ENCODE measurements around the gene ANAPC10.

Gene ANAPC10

DNA sequence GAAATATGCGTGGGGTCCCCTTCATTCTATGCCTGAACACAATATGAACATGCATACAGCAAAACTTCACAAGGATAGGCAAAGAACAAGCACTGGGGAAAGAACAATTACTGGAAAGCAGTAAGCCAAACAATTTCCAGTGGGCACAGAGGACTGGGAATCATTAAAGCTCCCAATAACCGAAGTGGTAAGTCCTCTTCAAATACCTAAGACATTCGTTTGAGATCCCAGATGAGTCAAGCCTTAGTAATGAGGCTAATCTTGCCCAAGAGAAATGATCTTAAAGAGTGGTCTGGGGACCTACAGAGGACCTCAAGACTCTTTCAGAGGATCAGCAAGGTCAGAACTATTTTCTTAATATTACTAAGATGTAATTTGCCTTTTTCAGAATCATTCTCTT is 28.6 kb downstream of the ANAPC10 start:
- no peaks in the 10 kb centered on the region for H3K9me3 ChIP-seq (ENCODE audit: low read length)
- H3K27ac ChIP-seq (ENCODE audit: low read depth, low read length): no peak overlapping the region
- H3K4me1 ChIP-seq (ENCODE audit: insufficient read depth, low read length): no peaks in the 10 kb centered on the region
- no peaks in the 10 kb centered on the region for H3K36me3 ChIP-seq (ENCODE audit: insufficient read depth, low read length)
- no peak overlapping the region for H3K4me3 ChIP-seq (ENCODE audit: low read depth in 1 of 2, low read length in 2 of 2)
- no peaks in the 10 kb centered on the region for H3K27me3 ChIP-seq (ENCODE audit: control insufficient read depth in 1 of 2, insufficient read depth in 2 of 2, low read length in 2 of 2)
- no peak overlapping the region for H3K9ac ChIP-seq (ENCODE audit: low read length)

DNA sequence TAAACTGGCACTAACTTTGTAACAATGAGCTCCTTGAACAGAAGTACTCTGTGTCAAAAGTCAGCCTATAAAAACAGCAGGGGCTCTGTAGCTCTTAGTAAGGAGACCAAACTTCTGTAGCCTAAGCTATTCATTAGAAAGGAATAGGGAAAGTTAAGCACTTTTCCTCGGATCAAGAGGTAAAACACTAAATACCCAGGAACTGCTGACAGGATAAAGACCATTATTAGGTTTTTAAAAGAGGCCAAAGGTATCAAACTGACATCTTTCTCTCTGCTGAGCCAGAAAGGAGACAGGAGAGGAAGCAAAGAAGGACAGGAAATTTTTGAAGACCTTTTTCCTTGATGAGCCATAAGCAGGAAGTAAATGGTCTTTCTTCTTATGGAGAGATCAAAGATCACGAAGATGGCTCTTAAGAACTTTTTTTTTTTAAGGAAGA is 31.9 kb downstream of the ANAPC10 start:
- no peak overlapping the region for H3K4me3 ChIP-seq (ENCODE audit: low read depth in 1 of 2, low read length in 2 of 2)
- H3K9me3 ChIP-seq (ENCODE audit: low read length): no peaks in the 10 kb centered on the region
- H3K9ac ChIP-seq (ENCODE audit: low read length): no peak overlapping the region
- H3K4me1 ChIP-seq (ENCODE audit: insufficient read depth, low read length): peaks cover 2% of the 10 kb centered on the region
- H3K36me3 ChIP-seq (ENCODE audit: insufficient read depth, low read length): no peaks in the 10 kb centered on the region
- H3K27ac ChIP-seq (ENCODE audit: low read depth, low read length): no peak overlapping the region
- no peaks in the 10 kb centered on the region for H3K27me3 ChIP-seq (ENCODE audit: control insufficient read depth in 1 of 2, insufficient read depth in 2 of 2, low read length in 2 of 2)

GRCh38 chr4:145061318-145061920 is 36.6 kb downstream of the ANAPC10 start:
- no peaks in the 10 kb centered on the region for H3K27me3 ChIP-seq (ENCODE audit: control insufficient read depth in 1 of 2, insufficient read depth in 2 of 2, low read length in 2 of 2)
- H3K4me3 ChIP-seq (ENCODE audit: low read depth in 1 of 2, low read length in 2 of 2): no peak overlapping the region
- H3K36me3 ChIP-seq (ENCODE audit: insufficient read depth, low read length): no peaks in the 10 kb centered on the region
- H3K9me3 ChIP-seq (ENCODE audit: low read length): no peaks in the 10 kb centered on the region
- no peak overlapping the region for H3K9ac ChIP-seq (ENCODE audit: low read length)
- H3K27ac ChIP-seq (ENCODE audit: low read depth, low read length): no peak overlapping the region
- peaks cover 6% of the 10 kb centered on the region for H3K4me1 ChIP-seq (ENCODE audit: insufficient read depth, low read length)

- H3K36me3 ChIP-seq (ENCODE audit: insufficient read depth, low read length): no peaks in the 10 kb centered on the region
- H3K4me1 ChIP-seq (ENCODE audit: insufficient read depth, low read length): peaks cover 6% of the 10 kb centered on the region
- no peak overlapping the region for H3K4me3 ChIP-seq (ENCODE audit: low read depth in 1 of 2, low read length in 2 of 2)
- H3K27me3 ChIP-seq (ENCODE audit: control insufficient read depth in 1 of 2, insufficient read depth in 2 of 2, low read length in 2 of 2): no peaks in the 10 kb centered on the region
- H3K9me3 ChIP-seq (ENCODE audit: low read length): no peaks in the 10 kb centered on the region
- H3K9ac ChIP-seq (ENCODE audit: low read length): no peak overlapping the region
- no peak overlapping the region for H3K27ac ChIP-seq (ENCODE audit: low read depth, low read length)
These were observed 39.7 kb downstream of the ANAPC10 start for GRCh38 chr4:145058256-145058655.

- no peaks in the 10 kb centered on the region for H3K9me3 ChIP-seq (ENCODE audit: low read length)
- H3K36me3 ChIP-seq (ENCODE audit: insufficient read depth, low read length): no peaks in the 10 kb centered on the region
- H3K4me3 ChIP-seq (ENCODE audit: low read depth in 1 of 2, low read length in 2 of 2): no peak overlapping the region
- H3K27me3 ChIP-seq (ENCODE audit: control insufficient read depth in 1 of 2, insufficient read depth in 2 of 2, low read length in 2 of 2): no peaks in the 10 kb centered on the region
- H3K9ac ChIP-seq (ENCODE audit: low read length): no peak overlapping the region
- H3K4me1 ChIP-seq (ENCODE audit: insufficient read depth, low read length): peaks cover 6% of the 10 kb centered on the region
- no peak overlapping the region for H3K27ac ChIP-seq (ENCODE audit: low read depth, low read length)
These were observed 41.5 kb downstream of the ANAPC10 start for GRCh38 chr4:145056325-145057130.

- Histone ChIP-seq H3K36me3 (ENCODE audit: insufficient read depth, low read length) (no peaks in the 10 kb centered on the region), H3K27ac (ENCODE audit: low read depth, low read length) (no peak overlapping the region), H3K4me3 (ENCODE audit: low read depth in 1 of 2, low read length in 2 of 2) (no peak overlapping the region), H3K9me3 (ENCODE audit: low read length) (no peaks in the 10 kb centered on the region), H3K9ac (ENCODE audit: low read length) (no peak overlapping the region), H3K4me1 (ENCODE audit: insufficient read depth, low read length) (no peaks in the 10 kb centered on the region), H3K27me3 (ENCODE audit: control insufficient read depth in 1 of 2, insufficient read depth in 2 of 2, low read length in 2 of 2) (no peaks in the 10 kb centered on the region)
These were observed 42.3 kb downstream of the ANAPC10 start for GRCh38 chr4:145055533-145056257.

GRCh38 chr4:145049241-145049640 is 48.8 kb downstream of the ANAPC10 start:
- no peaks in the 10 kb centered on the region for H3K36me3 ChIP-seq (ENCODE audit: insufficient read depth, low read length)
- H3K27me3 ChIP-seq (ENCODE audit: control insufficient read depth in 1 of 2, insufficient read depth in 2 of 2, low read length in 2 of 2): no peaks in the 10 kb centered on the region
- H3K9me3 ChIP-seq (ENCODE audit: low read length): no peaks in the 10 kb centered on the region
- no peak overlapping the region for H3K27ac ChIP-seq (ENCODE audit: low read depth, low read length)
- H3K4me1 ChIP-seq (ENCODE audit: insufficient read depth, low read length): no peaks in the 10 kb centered on the region
- H3K4me3 ChIP-seq (ENCODE audit: low read depth in 1 of 2, low read length in 2 of 2): no peak overlapping the region
- H3K9ac ChIP-seq (ENCODE audit: low read length): no peak overlapping the region

GRCh38 chr4:145048817-145049216 is 49.2 kb downstream of the ANAPC10 start:
- Histone ChIP-seq H3K4me3 (ENCODE audit: low read depth in 1 of 2, low read length in 2 of 2) (no peak overlapping the region), H3K27me3 (ENCODE audit: control insufficient read depth in 1 of 2, insufficient read depth in 2 of 2, low read length in 2 of 2) (no peaks in the 10 kb centered on the region), H3K9me3 (ENCODE audit: low read length) (no peaks in the 10 kb centered on the region), H3K27ac (ENCODE audit: low read depth, low read length) (no peak overlapping the region), H3K4me1 (ENCODE audit: insufficient read depth, low read length) (no peaks in the 10 kb centered on the region), H3K36me3 (ENCODE audit: insufficient read depth, low read length) (no peaks in the 10 kb centered on the region), H3K9ac (ENCODE audit: low read length) (no peak overlapping the region)

- H3K9me3 ChIP-seq (ENCODE audit: low read length): no peaks in the 10 kb centered on the region
- H3K9ac ChIP-seq (ENCODE audit: low read length): no peak overlapping the region
- H3K4me3 ChIP-seq (ENCODE audit: low read depth in 1 of 2, low read length in 2 of 2): no peak overlapping the region
- no peaks in the 10 kb centered on the region for H3K36me3 ChIP-seq (ENCODE audit: insufficient read depth, low read length)
- H3K4me1 ChIP-seq (ENCODE audit: insufficient read depth, low read length): no peaks in the 10 kb centered on the region
- no peak overlapping the region for H3K27ac ChIP-seq (ENCODE audit: low read depth, low read length)
- H3K27me3 ChIP-seq (ENCODE audit: control insufficient read depth in 1 of 2, insufficient read depth in 2 of 2, low read length in 2 of 2): no peaks in the 10 kb centered on the region
These were observed 50.8 kb downstream of the ANAPC10 start for GRCh38 chr4:145047151-145047550.

GRCh38 chr4:145045180-145045579 is 52.8 kb downstream of the ANAPC10 start:
- Histone ChIP-seq H3K27me3 (ENCODE audit: control insufficient read depth in 1 of 2, insufficient read depth in 2 of 2, low read length in 2 of 2) (no peaks in the 10 kb centered on the region), H3K4me3 (ENCODE audit: low read depth in 1 of 2, low read length in 2 of 2) (no peak overlapping the region), H3K27ac (ENCODE audit: low read depth, low read length) (no peak overlapping the region), H3K9me3 (ENCODE audit: low read length) (no peaks in the 10 kb centered on the region), H3K4me1 (ENCODE audit: insufficient read depth, low read length) (no peaks in the 10 kb centered on the region), H3K36me3 (ENCODE audit: insufficient read depth, low read length) (no peaks in the 10 kb centered on the region), H3K9ac (ENCODE audit: low read length) (no peak overlapping the region)

GRCh38 chr4:145044341-145044740 is 53.7 kb downstream of the ANAPC10 start:
- no peak overlapping the region for H3K4me3 ChIP-seq (ENCODE audit: low read depth in 1 of 2, low read length in 2 of 2)
- no peaks in the 10 kb centered on the region for H3K4me1 ChIP-seq (ENCODE audit: insufficient read depth, low read length)
- no peaks in the 10 kb centered on the region for H3K9me3 ChIP-seq (ENCODE audit: low read length)
- H3K27ac ChIP-seq (ENCODE audit: low read depth, low read length): no peak overlapping the region
- no peak overlapping the region for H3K9ac ChIP-seq (ENCODE audit: low read length)
- no peaks in the 10 kb centered on the region for H3K36me3 ChIP-seq (ENCODE audit: insufficient read depth, low read length)
- H3K27me3 ChIP-seq (ENCODE audit: control insufficient read depth in 1 of 2, insufficient read depth in 2 of 2, low read length in 2 of 2): no peaks in the 10 kb centered on the region
